ENCODE measurements around the gene ABCC4. TPM values are rescaled to one million over a fixed set of nuclear protein-coding genes. Genes with fewer than 3 reads are reported as not detected.

ABCC4 gene
- total and polyA plus RNA-seq, 2 donors (not counting 1 experiment from before 2014, with no cell fraction given), result 35.2 to 98.8 TPM

DNA sequence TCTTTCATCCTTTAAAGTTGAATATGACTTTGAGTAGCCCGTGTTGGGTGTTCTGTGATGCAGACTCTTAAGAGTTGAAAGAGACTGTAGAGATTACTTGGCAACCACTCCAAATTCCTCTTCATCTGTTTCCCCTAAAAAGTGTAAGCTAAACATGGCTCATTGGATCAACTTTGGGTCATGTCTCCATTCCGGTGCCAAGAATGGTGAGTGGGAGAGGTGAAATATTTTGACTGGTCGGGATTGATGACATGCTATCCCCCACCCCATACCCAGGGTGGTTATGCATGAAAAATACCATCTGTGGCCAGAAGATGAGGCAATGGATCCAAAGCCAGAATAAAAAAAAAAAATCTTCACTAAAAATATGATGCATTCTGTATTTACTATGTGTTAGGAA, 307.6 kb downstream of the ABCC4 start:
- Histone ChIP-seq H3K79me2 (ENCODE audit: control insufficient read depth, insufficient read depth, low read length) (no peaks in the 10 kb centered on the region), H3K4me1 (ENCODE audit: control insufficient read depth, extremely low read depth, insufficient read depth, low read length) (no peaks in the 10 kb centered on the region), H3K4me3 (replicated peaks in 1 of 4; ENCODE audit: control extremely low read depth in 1 of 4, insufficient read depth in 1 of 4, low read depth in 3 of 4, low read length in 4 of 4) (no peak overlapping the region), H2AFZ (ENCODE audit: low read length) (no peak overlapping the region), H3K27me3 (ENCODE audit: control insufficient read depth, insufficient read depth, low read length) (peaks cover 2% of the 10 kb centered on the region), H3K36me3 (ENCODE audit: control insufficient read depth, insufficient read depth, low read length) (no peaks in the 10 kb centered on the region), H3K27ac (ENCODE audit: insufficient read depth, low read length) (no peak overlapping the region), H4K20me1 (ENCODE audit: control insufficient read depth, extremely low read depth, insufficient read depth, low read length) (no peaks in the 10 kb centered on the region), H3K9me3 (ENCODE audit: control insufficient read depth, insufficient read depth, low read depth, low read length) (no peaks in the 10 kb centered on the region), H3K4me2 (ENCODE audit: extremely low read depth, insufficient read depth, low read length) (no peak overlapping the region), H3K9ac (ENCODE audit: insufficient read depth, low read length) (no peak overlapping the region)
- peak in 1 of 2 donors; percentile 61 for DNase-seq (ENCODE audit: low read depth in 2 of 2)
- TF ChIP-seq EZH2 (IDR thresholded peaks at IDR 0.05; ENCODE audit: low read length, missing control alignments), result no peak
- TF ChIP-seq, protein P1, sequence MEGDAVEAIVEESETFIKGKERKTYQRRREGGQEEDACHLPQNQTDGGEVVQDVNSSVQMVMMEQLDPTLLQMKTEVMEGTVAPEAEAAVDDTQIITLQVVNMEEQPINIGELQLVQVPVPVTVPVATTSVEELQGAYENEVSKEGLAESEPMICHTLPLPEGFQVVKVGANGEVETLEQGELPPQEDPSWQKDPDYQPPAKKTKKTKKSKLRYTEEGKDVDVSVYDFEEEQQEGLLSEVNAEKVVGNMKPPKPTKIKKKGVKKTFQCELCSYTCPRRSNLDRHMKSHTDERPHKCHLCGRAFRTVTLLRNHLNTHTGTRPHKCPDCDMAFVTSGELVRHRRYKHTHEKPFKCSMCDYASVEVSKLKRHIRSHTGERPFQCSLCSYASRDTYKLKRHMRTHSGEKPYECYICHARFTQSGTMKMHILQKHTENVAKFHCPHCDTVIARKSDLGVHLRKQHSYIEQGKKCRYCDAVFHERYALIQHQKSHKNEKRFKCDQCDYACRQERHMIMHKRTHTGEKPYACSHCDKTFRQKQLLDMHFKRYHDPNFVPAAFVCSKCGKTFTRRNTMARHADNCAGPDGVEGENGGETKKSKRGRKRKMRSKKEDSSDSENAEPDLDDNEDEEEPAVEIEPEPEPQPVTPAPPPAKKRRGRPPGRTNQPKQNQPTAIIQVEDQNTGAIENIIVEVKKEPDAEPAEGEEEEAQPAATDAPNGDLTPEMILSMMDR (conservative IDR thresholded peaks at IDR 0.05 in 1 of 2, IDR thresholded peaks at IDR 0.05 in 1 of 2; ENCODE audit: low read depth in 1 of 2, low read length in 2 of 2), result no peak

DNA sequence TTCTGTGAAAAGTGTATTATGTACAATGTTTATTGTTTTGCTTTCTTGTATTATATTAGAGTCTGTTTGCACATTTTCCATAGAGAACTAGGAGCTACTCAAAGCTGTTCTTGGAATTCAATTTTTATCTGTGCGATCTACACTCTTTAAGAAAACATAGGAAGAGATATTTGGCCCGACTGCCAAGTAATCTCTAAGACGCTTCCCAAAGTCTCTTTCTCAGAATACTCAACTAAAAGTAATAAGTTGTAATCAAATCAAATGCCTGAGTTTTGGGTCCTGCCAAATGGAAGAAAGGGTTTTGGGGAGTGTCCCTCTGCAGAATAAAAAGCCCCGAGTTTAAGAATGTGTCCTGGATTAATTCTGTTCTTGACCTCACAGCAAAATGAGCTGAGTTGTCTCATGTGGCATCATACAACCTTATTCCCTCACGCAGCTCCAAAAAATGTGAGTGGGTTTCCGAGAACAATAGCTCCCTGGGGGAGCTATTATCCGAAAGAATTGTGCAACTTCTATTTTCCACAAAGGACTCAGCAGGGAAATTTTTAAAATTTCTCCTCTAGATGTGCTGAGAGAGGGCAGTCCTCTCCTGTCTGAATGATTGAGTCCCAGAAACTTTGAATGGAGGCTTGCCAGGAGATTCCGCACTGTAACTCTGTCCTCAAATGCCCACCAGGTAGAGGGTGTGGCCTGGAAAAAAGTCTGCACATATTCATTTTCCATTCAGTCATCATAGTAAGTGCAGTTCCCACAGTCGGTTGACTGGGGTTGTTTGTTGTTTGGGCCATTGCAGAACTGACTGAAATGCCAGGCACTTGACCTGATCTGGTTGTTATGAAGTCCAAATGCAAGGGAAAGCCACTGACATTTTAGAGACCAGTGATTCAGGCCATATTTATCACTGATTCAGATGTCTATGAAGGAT, 309.0 kb downstream of the ABCC4 start:
- no peaks in the 10 kb centered on the region for H3K79me2 ChIP-seq (ENCODE audit: control insufficient read depth, insufficient read depth, low read length)
- H3K9me3 ChIP-seq (ENCODE audit: control insufficient read depth, insufficient read depth, low read depth, low read length), result no peaks in the 10 kb centered on the region
- H3K27me3 ChIP-seq (ENCODE audit: control insufficient read depth, insufficient read depth, low read length), result peaks cover 2% of the 10 kb centered on the region
- TF ChIP-seq EZH2 (IDR thresholded peaks at IDR 0.05; ENCODE audit: low read length, missing control alignments), result no peak
- TF ChIP-seq, protein P1 (conservative IDR thresholded peaks at IDR 0.05 in 1 of 2, IDR thresholded peaks at IDR 0.05 in 1 of 2; ENCODE audit: low read depth in 1 of 2, low read length in 2 of 2), result no peak
- no peak overlapping the region for H3K27ac ChIP-seq (ENCODE audit: insufficient read depth, low read length)
- H3K4me1 ChIP-seq (ENCODE audit: control insufficient read depth, extremely low read depth, insufficient read depth, low read length), result no peaks in the 10 kb centered on the region
- peak in 1 of 2 donors; percentile 21 for DNase-seq (ENCODE audit: low read depth in 2 of 2)
- no peak overlapping the region for H2AFZ ChIP-seq (ENCODE audit: low read length)
- no peaks in the 10 kb centered on the region for H3K36me3 ChIP-seq (ENCODE audit: control insufficient read depth, insufficient read depth, low read length)
- H3K4me2 ChIP-seq (ENCODE audit: extremely low read depth, insufficient read depth, low read length), result no peak overlapping the region
- no peak overlapping the region for H3K4me3 ChIP-seq (replicated peaks in 1 of 4; ENCODE audit: control extremely low read depth in 1 of 4, insufficient read depth in 1 of 4, low read depth in 3 of 4, low read length in 4 of 4)
- H4K20me1 ChIP-seq (ENCODE audit: control insufficient read depth, extremely low read depth, insufficient read depth, low read length), result no peaks in the 10 kb centered on the region
- no peak overlapping the region for H3K9ac ChIP-seq (ENCODE audit: insufficient read depth, low read length)

DNA sequence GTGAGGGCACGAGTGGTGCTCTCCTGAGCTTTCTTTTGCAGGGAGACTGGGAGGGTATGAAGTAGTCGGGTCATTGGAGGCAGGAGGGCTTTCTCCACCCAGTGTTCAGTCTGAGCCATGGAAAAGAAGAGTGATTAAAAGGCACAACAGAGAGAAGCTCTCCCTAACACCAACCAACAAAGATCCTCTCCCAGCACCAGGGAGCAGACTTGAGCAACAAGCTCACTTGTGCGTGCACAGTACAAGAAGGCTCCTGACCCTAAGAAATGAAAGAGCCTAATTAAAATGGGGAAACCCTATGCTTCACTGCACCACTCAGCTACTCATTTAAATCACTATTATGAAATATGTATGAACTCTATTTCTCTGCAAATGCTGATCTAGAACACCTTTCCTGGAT, 312.6 kb downstream of the ABCC4 start:
- Histone ChIP-seq H3K36me3 (ENCODE audit: control insufficient read depth, insufficient read depth, low read length) (no peaks in the 10 kb centered on the region), H3K27me3 (ENCODE audit: control insufficient read depth, insufficient read depth, low read length) (peaks cover 2% of the 10 kb centered on the region), H2AFZ (ENCODE audit: low read length) (no peak overlapping the region), H3K4me2 (ENCODE audit: extremely low read depth, insufficient read depth, low read length) (no peak overlapping the region), H3K9ac (ENCODE audit: insufficient read depth, low read length) (no peak overlapping the region), H3K4me3 (replicated peaks in 1 of 4; ENCODE audit: control extremely low read depth in 1 of 4, insufficient read depth in 1 of 4, low read depth in 3 of 4, low read length in 4 of 4) (no peak overlapping the region), H3K9me3 (ENCODE audit: control insufficient read depth, insufficient read depth, low read depth, low read length) (no peaks in the 10 kb centered on the region), H3K27ac (ENCODE audit: insufficient read depth, low read length) (no peak overlapping the region), H4K20me1 (ENCODE audit: control insufficient read depth, extremely low read depth, insufficient read depth, low read length) (no peaks in the 10 kb centered on the region), H3K79me2 (ENCODE audit: control insufficient read depth, insufficient read depth, low read length) (no peaks in the 10 kb centered on the region), H3K4me1 (ENCODE audit: control insufficient read depth, extremely low read depth, insufficient read depth, low read length) (no peaks in the 10 kb centered on the region)
- no peak for TF ChIP-seq EZH2 (IDR thresholded peaks at IDR 0.05; ENCODE audit: low read length, missing control alignments)
- TF ChIP-seq, protein P1 (conservative IDR thresholded peaks at IDR 0.05 in 1 of 2, IDR thresholded peaks at IDR 0.05 in 1 of 2; ENCODE audit: low read depth in 1 of 2, low read length in 2 of 2), result peak in 1 of 2 donors; percentile 13
- DNase-seq (ENCODE audit: low read depth in 2 of 2), result no peak
